Astrocyte (in vitro differentiated cells and primary cell): ENCODE measurements around the gene DGKI. TPM values are rescaled to one million over a fixed set of nuclear protein-coding genes. Genes with fewer than 3 reads are reported as not detected.

Experiments
- DNase-seq: peaks from one replicate; pipeline ENCODE4 v3.0.0-alpha.2; 2010; ENCODE audit warnings: low read depth
- FAIRE-seq: peaks from 2 replicates; lab custom pipeline; 2011; peaks lifted over from hg19 to GRCh38; lab: Jason Lieb, UNC
- H2AFZ ChIP-seq: 2 replicates; pipeline ENCODE4 v1.6.0; 2012; ENCODE audit warnings: low read depth, low read length, inconsistent platforms
- H3K27ac ChIP-seq: 2 replicates; pipeline ENCODE4 v1.5.1; 2011; ENCODE audit warnings: low read depth, low read length, inconsistent platforms
- H3K27me3 ChIP-seq: 2 replicates; pipeline ENCODE4 v1.6.0; 2011; ENCODE audit warnings: low read length, inconsistent platforms; ENCODE audit not compliant: insufficient read depth
- H3K36me3 ChIP-seq: 2 replicates; pipeline ENCODE4 v1.5.1; 2011; ENCODE audit warnings: low read length, inconsistent platforms; ENCODE audit not compliant: insufficient read depth
- H3K4me1 ChIP-seq: 2 replicates; pipeline ENCODE4 v1.5.1; 2011; ENCODE audit warnings: low read length, inconsistent platforms; ENCODE audit not compliant: insufficient read depth
- H3K4me2 ChIP-seq: 2 replicates; pipeline ENCODE4 v1.6.0; 2012; ENCODE audit warnings: low read length, inconsistent platforms
- H3K4me3 ChIP-seq: 2 replicates; pipeline ENCODE4 v1.5.1; 2011; ENCODE audit warnings: low read depth, mild to moderate bottlenecking, low read length, inconsistent platforms; ENCODE audit not compliant: insufficient read depth
- H3K79me2 ChIP-seq: 2 replicates; pipeline ENCODE4 v1.6.0; 2012; ENCODE audit warnings: mild to moderate bottlenecking, low read length, inconsistent platforms; ENCODE audit not compliant: insufficient read depth
- H3K9ac ChIP-seq: 2 replicates; pipeline ENCODE4 v1.6.0; 2012; ENCODE audit warnings: mild to moderate bottlenecking, low read length, inconsistent platforms
- H3K9me3 ChIP-seq: 2 replicates; pipeline ENCODE4 v1.5.1; 2012; ENCODE audit warnings: low read depth, mild to moderate bottlenecking, low read length, inconsistent platforms; ENCODE audit not compliant: insufficient read depth
- H4K20me1 ChIP-seq: 2 replicates; pipeline ENCODE4 v1.6.0; 2012; ENCODE audit warnings: low read length, inconsistent platforms; ENCODE audit not compliant: insufficient read depth
- H3K27ac Mint-ChIP-seq: one replicate; pipeline ENCODE4 v1.8.0; 2021; ENCODE audit warnings: mild to moderate bottlenecking, mixed read lengths; ENCODE audit not compliant: unreplicated experiment
- H3K27me3 Mint-ChIP-seq: one replicate; pipeline ENCODE4 v1.8.0; 2021; ENCODE audit warnings: low read depth, mixed read lengths; ENCODE audit not compliant: unreplicated experiment
- H3K36me3 Mint-ChIP-seq: one replicate; pipeline ENCODE4 v1.8.0; 2021; ENCODE audit warnings: low read depth, mixed read lengths; ENCODE audit not compliant: unreplicated experiment
- H3K4me1 Mint-ChIP-seq: one replicate; pipeline ENCODE4 v1.8.0; 2021; ENCODE audit warnings: low read depth, mixed read lengths; ENCODE audit not compliant: unreplicated experiment
- H3K4me3 Mint-ChIP-seq: one replicate; pipeline ENCODE4 v1.8.0; 2021; ENCODE audit warnings: mild to moderate bottlenecking, moderate library complexity, mixed read lengths; ENCODE audit not compliant: unreplicated experiment
- H3K9me3 Mint-ChIP-seq: one replicate; pipeline ENCODE4 v1.8.0; 2021; ENCODE audit warnings: mild to moderate bottlenecking, mixed read lengths; ENCODE audit not compliant: unreplicated experiment
- CTCF ChIP-seq: IDR thresholded peaks from 2 replicates; pipeline ENCODE4 v1.5.1; 2011; ENCODE audit warnings: low read depth, mild to moderate bottlenecking, inconsistent platforms, low read length, moderate library complexity; ENCODE audit not compliant: insufficient read depth
- EZH2 ChIP-seq: IDR thresholded peaks from 2 replicates; pipeline ENCODE4 v1.6.1; 2012; ENCODE audit warnings: mild to moderate bottlenecking, low read length, inconsistent platforms; ENCODE audit not compliant: insufficient read depth
- total RNA-seq: library from RNA; stranded (reverse); gene quantifications from 2 replicates; pipeline ENCODE4 v1.2.1, GENCODE V29; 2021

The DGKI gene
- total RNA-seq, 1 donor from 2014 or later, result 6.3 TPM

DNA sequence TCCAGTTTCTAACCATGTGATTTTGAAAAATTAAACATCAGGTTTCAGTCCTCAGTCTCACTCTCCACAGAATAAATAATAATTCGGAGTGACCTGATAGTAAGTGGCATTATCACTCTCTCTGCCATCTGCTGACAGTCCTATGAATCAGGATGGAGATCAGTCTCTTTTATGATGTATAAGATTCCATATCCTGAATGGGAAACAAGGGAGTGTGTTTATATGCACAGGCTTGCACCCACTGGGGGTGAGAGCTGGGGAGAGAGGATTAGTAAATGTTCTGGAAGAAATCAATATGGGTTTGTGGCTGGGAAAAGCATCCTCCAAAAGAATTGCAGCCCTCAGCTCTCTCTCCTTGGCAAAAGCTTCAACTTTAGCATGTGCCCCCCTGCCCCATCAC, 45.3 kb downstream of the DGKI start:
- peaks cover 16% of the 10 kb centered on the region for H3K4me1 Mint-ChIP-seq
- Histone ChIP-seq H3K4me1 (no peaks in the 10 kb centered on the region), H3K27me3 (no peaks in the 10 kb centered on the region), H3K4me2 (peak overlapping the region; percentile 5), H3K27ac (no peak overlapping the region), H3K9ac (no peak overlapping the region), H4K20me1 (no peaks in the 10 kb centered on the region), H3K4me3 (no peak overlapping the region), H3K36me3 (no peaks in the 10 kb centered on the region), H2AFZ (no peak overlapping the region), H3K79me2 (no peaks in the 10 kb centered on the region), H3K9me3 (no peaks in the 10 kb centered on the region)
- no peak overlapping the region for H3K4me3 Mint-ChIP-seq
- H3K36me3 Mint-ChIP-seq, result no peaks in the 10 kb centered on the region
- H3K9me3 Mint-ChIP-seq, result no peaks in the 10 kb centered on the region
- no peak overlapping the region for H3K27ac Mint-ChIP-seq
- no peak for TF ChIP-seq CTCF
- no peak for TF ChIP-seq EZH2
- no peaks in the 10 kb centered on the region for H3K27me3 Mint-ChIP-seq
- DNase-seq (no peak), FAIRE-seq (no peak)

DNA sequence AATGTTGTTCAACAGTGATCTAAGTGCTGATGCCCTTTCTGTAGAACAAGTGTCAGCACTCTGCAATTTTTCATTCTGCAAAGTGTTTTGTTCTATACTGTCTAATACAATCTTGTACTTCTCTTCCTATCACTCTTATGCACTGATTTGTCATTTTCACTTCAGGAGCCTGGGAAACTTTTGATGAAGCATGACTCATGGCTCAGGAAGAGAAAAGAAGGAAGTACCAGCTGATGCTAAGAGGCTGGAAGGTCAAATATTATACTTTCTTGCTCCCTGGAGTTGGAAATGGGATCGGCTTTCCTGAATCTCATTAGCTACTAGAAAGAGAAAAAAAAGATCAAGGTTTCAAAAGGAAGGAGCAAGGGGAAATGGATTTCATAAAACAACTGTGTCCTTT, 45.8 kb downstream of the DGKI start:
- Mint-ChIP-seq H3K27me3 (no peaks in the 10 kb centered on the region), H3K4me1 (peaks cover 16% of the 10 kb centered on the region), H3K27ac (no peak overlapping the region), H3K9me3 (no peaks in the 10 kb centered on the region), H3K36me3 (no peaks in the 10 kb centered on the region), H3K4me3 (no peak overlapping the region)
- no peaks in the 10 kb centered on the region for H3K79me2 ChIP-seq
- peak overlapping the region; percentile 5 for H3K4me2 ChIP-seq
- H4K20me1 ChIP-seq, result no peaks in the 10 kb centered on the region
- H3K36me3 ChIP-seq, result no peaks in the 10 kb centered on the region
- FAIRE-seq (no peak), DNase-seq (peak; percentile 51)
- H3K9ac ChIP-seq, result no peak overlapping the region
- no peaks in the 10 kb centered on the region for H3K9me3 ChIP-seq
- no peak overlapping the region for H3K4me3 ChIP-seq
- no peak overlapping the region for H3K27ac ChIP-seq
- no peaks in the 10 kb centered on the region for H3K4me1 ChIP-seq
- H2AFZ ChIP-seq, result no peak overlapping the region
- H3K27me3 ChIP-seq, result no peaks in the 10 kb centered on the region
- no peak for TF ChIP-seq CTCF
- TF ChIP-seq EZH2, result no peak

DNA sequence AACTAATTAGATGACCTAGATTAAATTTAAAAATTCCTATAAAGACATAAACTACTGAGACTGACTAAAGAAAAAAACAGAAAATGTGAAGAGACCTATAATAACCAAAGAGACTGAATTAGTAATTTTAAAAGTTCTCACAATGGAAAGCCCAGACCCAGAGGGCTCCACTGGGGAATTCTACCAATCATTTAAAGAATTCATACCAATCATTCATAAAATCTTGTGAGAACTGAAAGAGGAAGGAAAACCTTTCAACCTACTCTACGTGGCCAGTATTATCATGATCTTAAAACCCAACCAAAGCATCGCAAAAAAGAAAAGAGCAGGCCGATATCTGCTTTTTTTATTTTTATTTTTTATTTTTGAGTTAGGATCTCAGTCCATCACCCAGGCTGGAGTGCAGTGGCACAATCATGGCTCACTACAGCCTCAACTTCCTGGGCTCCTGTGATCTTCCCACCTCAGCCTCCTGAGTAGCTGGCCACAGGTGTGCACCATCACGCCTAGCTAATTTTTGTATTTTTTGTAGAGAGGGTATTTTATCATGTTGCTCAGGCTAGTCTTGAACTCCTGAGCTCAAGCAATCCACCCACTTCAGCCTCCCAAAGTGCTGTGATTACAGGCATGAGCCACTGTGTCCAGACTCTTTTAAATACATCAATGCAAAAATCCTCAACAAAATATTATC, 48.6 kb downstream of the DGKI start:
- Mint-ChIP-seq H3K36me3 (peaks cover 4% of the 10 kb centered on the region), H3K27me3 (no peaks in the 10 kb centered on the region), H3K9me3 (peaks cover 4% of the 10 kb centered on the region), H3K27ac (no peak overlapping the region), H3K4me3 (no peak overlapping the region), H3K4me1 (peaks cover 4% of the 10 kb centered on the region)
- DNase-seq, result no peak
- Histone ChIP-seq H3K27me3 (no peaks in the 10 kb centered on the region), H3K4me2 (no peak overlapping the region), H4K20me1 (no peaks in the 10 kb centered on the region), H3K9me3 (no peaks in the 10 kb centered on the region), H3K36me3 (no peaks in the 10 kb centered on the region), H3K27ac (no peak overlapping the region), H2AFZ (no peak overlapping the region), H3K4me3 (no peak overlapping the region), H3K79me2 (no peaks in the 10 kb centered on the region), H3K4me1 (no peaks in the 10 kb centered on the region), H3K9ac (no peak overlapping the region)
- TF ChIP-seq CTCF (no peak), EZH2 (no peak)
- FAIRE-seq, result no peak
